SHP77 (cell line): ENCODE data around the gene AGER.
A peak's percentile ranks its signal among the peaks of the same experiment; 100 is the strongest.

ENCODE experiments used
- DNase-seq, 2 experiments: peaks; one replicate each; lab custom pipeline; 2025; lab: John Stamatoyannopoulos, UW

Gene AGER

GRCh38 chr6:32168807-32169591 is 15.1 kb downstream of the AGER start:
- DNase-seq: no peak

GRCh38 chr6:32168350-32168749 is 15.7 kb downstream of the AGER start:
- no peak for DNase-seq

GRCh38 chr6:32167761-32168262 is 16.2 kb downstream of the AGER start:
- no peak for DNase-seq

GRCh38 chr6:32167154-32167760 is 16.8 kb downstream of the AGER start:
- DNase-seq: no peak

GRCh38 chr6:32166411-32167061 is 17.5 kb downstream of the AGER start:
- no peak for DNase-seq

GRCh38 chr6:32164295-32164694 is 19.8 kb downstream of the AGER start, which contains the start of gene EGFL8:
TSS of gene EGFL8 (plus strand) at chr6:32164595. CDS start at chr6:32166166, 1,571 bp downstream.
- no peak for DNase-seq

- DNase-seq: no peak
These were observed 20.3 kb downstream of the AGER start for GRCh38 chr6:32163559-32164258.

- no peak for DNase-seq
These were observed 26.0 kb downstream of the AGER start for GRCh38 chr6:32158052-32158451.

GRCh38 chr6:32156891-32157290 is 27.2 kb downstream of the AGER start:
- no peak for DNase-seq

GRCh38 chr6:32154514-32155161 is 29.4 kb downstream of the AGER start:
- DNase-seq: peak; percentile 68 to 82

- peak; percentile 91 to 92 for DNase-seq
These were observed 30.2 kb downstream of the AGER start, which contains the start of gene PPT2 for GRCh38 chr6:32153564-32154513. TSS of gene PPT2 (plus strand) at chr6:32154141. CDS start at chr6:32154595, 454 bp downstream.

- peak; percentile 26 to 48 for DNase-seq
These were observed 31.1 kb downstream of the AGER start for GRCh38 chr6:32152769-32153563.

- no peak for DNase-seq
These were observed 31.9 kb downstream of the AGER start, which contains the start of gene PRRT1 for GRCh38 chr6:32151863-32152768. TSS of gene PRRT1 (minus strand) at chr6:32151939. CDS start at chr6:32151827, 112 bp downstream.

- DNase-seq: no peak
These were observed 32.7 kb downstream of the AGER start for GRCh38 chr6:32151181-32151862.

- DNase-seq: no peak
These were observed 33.9 kb downstream of the AGER start for GRCh38 chr6:32149932-32150870.

GRCh38 chr6:32149092-32149755 is 34.8 kb downstream of the AGER start:
- no peak for DNase-seq
